CD14-positive monocyte (primary cell): Measurements from ENCODE around the gene SRRT. TPM values are rescaled to one million over a fixed set of nuclear protein-coding genes. Genes with fewer than 3 reads are reported as not detected.
A peak's percentile ranks its signal among the peaks of the same experiment; 100 is the strongest.

Experiments
- DNase-seq, 3 donors: peaks; one replicate each; pipeline ENCODE4 v3.0.0-alpha.2; 2011 to 2022
- H2AFZ ChIP-seq: 2 replicates; pipeline ENCODE4 v1.6.0; 2012; ENCODE audit warnings: mild to moderate bottlenecking, low read depth, low read length, inconsistent platforms; ENCODE audit not compliant: insufficient read depth, poor library complexity, severe bottlenecking
- H3K27ac ChIP-seq, 2 donors: 1 replicate in 1 of 2; 2 replicates in 1 of 2; pipeline ENCODE4 v1.5.1; 2012 to 2013; ENCODE audit warnings: low read length in 2 of 2, control low read depth in 1 of 2, inconsistent platforms in 1 of 2, low read depth in 1 of 2, mild to moderate bottlenecking in 1 of 2
- H3K27me3 ChIP-seq, 2 donors: one replicate each; pipeline versions ENCODE4 v1.6.0 to v1.6.1; 2011 to 2013; ENCODE audit warnings: low read length in 2 of 2; ENCODE audit not compliant: control insufficient read depth in 2 of 2, insufficient read depth in 2 of 2
- H3K36me3 ChIP-seq, 2 donors: replicated peaks in 1 of 2; 1 replicate in 1 of 2; 2 replicates in 1 of 2; pipeline versions ENCODE4 v1.5.1 to v1.6.1; 2012 to 2013; ENCODE audit warnings: low read length in 2 of 2, control low read depth in 1 of 2, inconsistent platforms in 1 of 2, mild to moderate bottlenecking in 1 of 2; ENCODE audit not compliant: insufficient read depth in 2 of 2, control insufficient read depth in 1 of 2
- H3K4me1 ChIP-seq, 2 donors: 1 replicate in 1 of 2; 2 replicates in 1 of 2; pipeline versions ENCODE4 v1.5.1 to v1.6.1; 2012 to 2013; ENCODE audit warnings: low read length in 2 of 2, control low read depth in 1 of 2, inconsistent platforms in 1 of 2, mild to moderate bottlenecking in 1 of 2, moderate library complexity in 1 of 2; ENCODE audit not compliant: insufficient read depth in 2 of 2, control insufficient read depth in 1 of 2
- H3K4me2 ChIP-seq: replicated peaks from 2 replicates; pipeline ENCODE3; 2012; ENCODE audit warnings: low read length, moderate library complexity, mild to moderate bottlenecking; ENCODE audit not compliant: poor library complexity, severe bottlenecking; ENCODE audit errors: extremely low read depth
- H3K4me3 ChIP-seq, 3 experiments: fragments of 200-600 bp in 1 of 3; sonication (generic) in 1 of 3; replicated peaks in 1 of 3; 1 replicate in 2 of 3; 2 replicates in 1 of 3; pipeline ENCODE4 v1.5.1; 2011 to 2013; ENCODE audit warnings: low read length in 3 of 3, mild to moderate bottlenecking in 3 of 3, control low read depth in 2 of 3, low read depth in 2 of 3, inconsistent platforms in 1 of 3, moderate library complexity in 1 of 3
- H3K79me2 ChIP-seq: 2 replicates; pipeline ENCODE4 v1.6.0; 2012; ENCODE audit warnings: mild to moderate bottlenecking, control low read depth, inconsistent platforms, low read length, moderate library complexity; ENCODE audit not compliant: insufficient read depth
- H3K9ac ChIP-seq: 2 replicates; pipeline ENCODE4 v1.6.0; 2017; ENCODE audit warnings: low read length, mild to moderate bottlenecking; ENCODE audit not compliant: insufficient read depth, poor library complexity, severe bottlenecking
- H3K9me3 ChIP-seq, 2 donors: replicated peaks in 1 of 2; 1 replicate in 1 of 2; 2 replicates in 1 of 2; pipeline versions ENCODE4 v1.5.1 to v1.6.1; 2012 to 2013; ENCODE audit warnings: low read length in 2 of 2, control low read depth in 1 of 2; ENCODE audit not compliant: control insufficient read depth in 1 of 2, insufficient read depth in 1 of 2
- H4K20me1 ChIP-seq: 2 replicates; pipeline ENCODE4 v1.6.0; 2012; ENCODE audit warnings: mild to moderate bottlenecking, low read length, control low read depth, moderate library complexity; ENCODE audit not compliant: insufficient read depth
- H3K27ac Mint-ChIP-seq, 7 donors: one replicate each; pipeline ENCODE4 v1.8.0; 2020; ENCODE audit warnings: mild to moderate bottlenecking in 7 of 7, mixed read lengths in 7 of 7, moderate library complexity in 6 of 7, inconsistent platforms in 2 of 7
- H3K27me3 Mint-ChIP-seq, 3 donors: one replicate each; pipeline ENCODE4 v1.8.0; 2021 to 2022; ENCODE audit warnings: low read depth in 3 of 3, mild to moderate bottlenecking in 3 of 3, mixed read lengths in 3 of 3, moderate library complexity in 3 of 3, inconsistent platforms in 1 of 3
- H3K36me3 Mint-ChIP-seq, 2 donors: one replicate each; pipeline ENCODE4 v1.8.0; 2020; ENCODE audit warnings: mixed read lengths in 2 of 2, inconsistent platforms in 1 of 2, mild to moderate bottlenecking in 1 of 2
- H3K4me1 Mint-ChIP-seq: one replicate; pipeline ENCODE4 v1.8.0; 2020; ENCODE audit warnings: mild to moderate bottlenecking, mixed read lengths
- H3K4me3 Mint-ChIP-seq, 2 donors: one replicate each; pipeline ENCODE4 v1.8.0; 2020; ENCODE audit warnings: mild to moderate bottlenecking in 2 of 2, mixed read lengths in 2 of 2, moderate library complexity in 1 of 2
- H3K9me3 Mint-ChIP-seq, 7 donors: one replicate each; pipeline ENCODE4 v1.8.0; 2020 to 2022; ENCODE audit warnings: mixed read lengths in 7 of 7, mild to moderate bottlenecking in 6 of 7, moderate library complexity in 6 of 7, inconsistent platforms in 2 of 7
- WGBS: methylation state at CpG from one replicate; pipeline ENCODE4 v1.1.5; 2013; ENCODE audit warnings: missing lambda C conversion rate; ENCODE audit not compliant: insufficient coverage; 5-methylcytosine and 5-hydroxymethylcytosine counted together
- intact Hi-C, 2 donors: fragments of 100-400 bp; cut with micrococcal nuclease; formaldehyde crosslinking; loops; one replicate each; pipeline versions ENCODE4 v1.15.0 to v1.15.1; 2023
- polyA plus RNA-seq, 3 donors: library from polyadenylated mRNA; depleted of rRNA in 1 of 3; unstranded in 2 of 3; stranded (reverse) in 1 of 3; fragments of 300-500 nt in 2 of 3; fragments of >200 nt in 1 of 3; fragmentation: Illumina TruSeq in 2 of 3; gene quantifications; 1 replicate in 2 of 3; 2 replicates in 1 of 3; pipeline ENCODE4 v1.2.3, GENCODE V29; 2012 to 2021
- TF ChIP-seq, protein P1 (sequence below): fragments of 200-600 bp; IDR thresholded peaks from one replicate; pipeline ENCODE4 v1.8.0; 2022; ENCODE audit warnings: antibody characterized with exemption, mild to moderate bottlenecking

SRRT gene
- polyA plus RNA-seq, 3 donors, result 26.9 to 116 (median 29.6) TPM

DNA sequence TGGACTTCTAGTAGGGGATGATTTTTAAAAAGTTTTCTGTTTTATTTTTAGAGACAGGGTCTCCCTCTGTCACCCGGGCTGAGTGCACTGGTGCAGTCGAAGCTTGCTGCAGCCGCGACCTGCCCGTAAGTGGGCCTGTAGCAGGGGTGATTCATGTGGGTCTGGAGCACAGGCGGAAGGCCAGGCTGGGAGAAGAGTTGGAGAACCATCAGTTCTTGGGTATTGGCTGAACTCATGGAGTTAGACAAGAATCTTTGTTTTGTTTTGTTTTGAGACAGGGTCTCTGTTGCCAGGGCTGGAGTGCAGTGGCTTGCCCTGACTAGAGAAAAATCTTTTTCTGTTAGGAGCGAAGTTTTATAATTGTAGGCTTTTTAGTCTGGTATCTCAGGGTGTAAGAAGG is 5.7 kb downstream of the SRRT start:
- DNase-seq, result no peak
- H3K4me1 ChIP-seq, result peaks cover 9 to 22% of the 10 kb centered on the region in 2 donors
- H4K20me1 ChIP-seq, result peaks cover 89% of the 10 kb centered on the region
- no peaks in the 10 kb centered on the region for H3K27me3 ChIP-seq
- H3K27me3 Mint-ChIP-seq, result peaks cover 1 to 9% (median 2%) of the 10 kb centered on the region in 3 donors
- no peak overlapping the region for H3K9ac ChIP-seq
- peaks cover 0 to 2% (median 0%) of the 10 kb centered on the region in 7 donors for H3K9me3 Mint-ChIP-seq
- TF ChIP-seq, protein P1, sequence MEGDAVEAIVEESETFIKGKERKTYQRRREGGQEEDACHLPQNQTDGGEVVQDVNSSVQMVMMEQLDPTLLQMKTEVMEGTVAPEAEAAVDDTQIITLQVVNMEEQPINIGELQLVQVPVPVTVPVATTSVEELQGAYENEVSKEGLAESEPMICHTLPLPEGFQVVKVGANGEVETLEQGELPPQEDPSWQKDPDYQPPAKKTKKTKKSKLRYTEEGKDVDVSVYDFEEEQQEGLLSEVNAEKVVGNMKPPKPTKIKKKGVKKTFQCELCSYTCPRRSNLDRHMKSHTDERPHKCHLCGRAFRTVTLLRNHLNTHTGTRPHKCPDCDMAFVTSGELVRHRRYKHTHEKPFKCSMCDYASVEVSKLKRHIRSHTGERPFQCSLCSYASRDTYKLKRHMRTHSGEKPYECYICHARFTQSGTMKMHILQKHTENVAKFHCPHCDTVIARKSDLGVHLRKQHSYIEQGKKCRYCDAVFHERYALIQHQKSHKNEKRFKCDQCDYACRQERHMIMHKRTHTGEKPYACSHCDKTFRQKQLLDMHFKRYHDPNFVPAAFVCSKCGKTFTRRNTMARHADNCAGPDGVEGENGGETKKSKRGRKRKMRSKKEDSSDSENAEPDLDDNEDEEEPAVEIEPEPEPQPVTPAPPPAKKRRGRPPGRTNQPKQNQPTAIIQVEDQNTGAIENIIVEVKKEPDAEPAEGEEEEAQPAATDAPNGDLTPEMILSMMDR, result no peak
- H3K79me2 ChIP-seq, result peaks cover 62% of the 10 kb centered on the region
- H3K9me3 ChIP-seq, result no peaks in the 10 kb centered on the region
- H3K4me2 ChIP-seq, result no peak overlapping the region
- no peak overlapping the region for H2AFZ ChIP-seq
- peaks cover 50 to 82% of the 10 kb centered on the region in 2 donors for H3K36me3 ChIP-seq
- H3K4me3 Mint-ChIP-seq, result no peak overlapping the region
- peaks cover 23% of the 10 kb centered on the region for H3K4me1 Mint-ChIP-seq
- H3K27ac ChIP-seq, result no peak overlapping the region
- intact Hi-C loops, result no loop called here
- H3K27ac Mint-ChIP-seq, result peak overlapping the region in 3 of 7 donors; percentile 2 to 54 (median 35)
- no peak overlapping the region for H3K4me3 ChIP-seq
- 98% methylated on average over 7 of the region's 7 CpGs for WGBS
- peaks cover 79 to 87% of the 10 kb centered on the region in 2 donors for H3K36me3 Mint-ChIP-seq

DNA sequence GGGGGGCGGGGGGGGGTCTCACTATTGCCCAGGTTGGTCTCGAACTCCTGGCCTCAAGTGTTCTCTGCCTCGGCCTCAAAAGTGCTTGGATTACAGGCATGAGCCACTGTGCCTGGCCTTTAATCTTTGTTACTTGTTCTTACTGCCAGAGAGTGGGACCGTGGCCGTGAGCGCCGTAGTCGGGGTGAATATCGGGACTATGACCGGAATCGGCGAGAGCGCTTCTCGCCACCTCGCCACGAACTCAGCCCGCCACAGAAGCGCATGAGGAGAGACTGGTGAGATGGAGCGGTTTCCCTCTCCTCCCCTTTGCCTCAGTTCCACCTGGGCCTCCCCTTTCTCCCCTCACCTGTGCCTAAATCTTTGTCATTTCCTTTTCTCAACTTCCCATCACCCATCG is 6.2 kb downstream of the SRRT start:
- peaks cover 57% of the 10 kb centered on the region for H3K79me2 ChIP-seq
- no peaks in the 10 kb centered on the region for H3K27me3 ChIP-seq
- no peak overlapping the region for H3K9ac ChIP-seq
- whole genome bisulfite sequencing, result 100% methylated on average over 7 of the region's 20 CpGs
- peaks cover 1 to 7% (median 2%) of the 10 kb centered on the region in 3 donors for H3K27me3 Mint-ChIP-seq
- H3K9me3 ChIP-seq, result no peaks in the 10 kb centered on the region
- peaks cover 84 to 92% of the 10 kb centered on the region in 2 donors for H3K36me3 Mint-ChIP-seq
- no peak overlapping the region for H3K27ac Mint-ChIP-seq
- no peak overlapping the region for H3K4me3 Mint-ChIP-seq
- peaks cover 23% of the 10 kb centered on the region for H3K4me1 Mint-ChIP-seq
- no peak overlapping the region for H3K4me3 ChIP-seq
- no peak overlapping the region for H3K27ac ChIP-seq
- no peak overlapping the region for H3K4me2 ChIP-seq
- H3K36me3 ChIP-seq, result peaks cover 55 to 87% of the 10 kb centered on the region in 2 donors
- intact Hi-C loops, result no loop called here
- H3K9me3 Mint-ChIP-seq, result peaks cover 0 to 2% (median 0%) of the 10 kb centered on the region in 7 donors
- DNase-seq, result no peak
- peaks cover 88% of the 10 kb centered on the region for H4K20me1 ChIP-seq
- TF ChIP-seq, protein P1, result no peak
- H2AFZ ChIP-seq, result no peak overlapping the region
- peaks cover 7 to 20% of the 10 kb centered on the region in 2 donors for H3K4me1 ChIP-seq
